ENCODE data around the gene CASTOR1. TPM values are rescaled to one million over a fixed set of nuclear protein-coding genes. Genes with fewer than 3 reads are reported as not detected.

CASTOR1 gene
- total and polyA plus RNA-seq, 11 donors = 3.8 to 16.6 (median 7.1) TPM

DNA sequence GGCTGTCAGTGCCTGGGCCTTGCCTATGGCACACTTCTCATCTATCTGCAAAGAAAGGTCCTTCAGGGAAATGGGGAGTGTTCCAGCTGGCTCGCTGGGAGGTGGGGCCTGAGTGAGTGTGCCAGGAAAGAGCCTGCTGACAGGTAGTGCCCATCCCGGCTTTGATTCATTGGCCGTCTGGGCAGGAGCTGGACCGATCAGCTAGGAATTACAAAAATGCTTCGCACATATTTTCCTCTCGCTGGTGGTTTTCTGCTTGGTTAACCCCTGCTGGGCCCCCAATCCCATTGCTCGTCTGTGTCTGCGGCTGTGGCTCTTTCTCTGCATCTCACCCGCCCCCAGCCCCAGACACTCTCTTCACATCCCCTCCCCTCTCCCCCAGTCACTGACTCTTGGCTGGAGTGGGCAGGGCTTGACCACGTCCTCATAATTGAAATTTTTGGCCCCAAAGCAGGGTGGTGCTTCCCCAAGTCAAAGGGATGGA, 53.6 kb downstream of the CASTOR1 start:
- no peaks in the 10 kb centered on the region for H3K36me3 ChIP-seq
- DNase-seq = no peak
- intact Hi-C loops (cut with DNase I) = loop anchor here in 1 of 10 donors (2.0 kb wide), 1 partner anchor 47 kb away; no protein-coding TSS in a partner anchor
- no peaks in the 10 kb centered on the region for H3K4me1 ChIP-seq
- H3K27me3 ChIP-seq = peaks cover 0 to 35% (median 11%) of the 10 kb centered on the region in 9 donors
- 44 to 60% (median 49%) methylated on average over 10 of the region's 10 CpGs for WGBS, 4 donors
- TF ChIP-seq POLR2A (IDR thresholded peaks at IDR 0.05) = no peak
- TF ChIP-seq, protein P1, sequence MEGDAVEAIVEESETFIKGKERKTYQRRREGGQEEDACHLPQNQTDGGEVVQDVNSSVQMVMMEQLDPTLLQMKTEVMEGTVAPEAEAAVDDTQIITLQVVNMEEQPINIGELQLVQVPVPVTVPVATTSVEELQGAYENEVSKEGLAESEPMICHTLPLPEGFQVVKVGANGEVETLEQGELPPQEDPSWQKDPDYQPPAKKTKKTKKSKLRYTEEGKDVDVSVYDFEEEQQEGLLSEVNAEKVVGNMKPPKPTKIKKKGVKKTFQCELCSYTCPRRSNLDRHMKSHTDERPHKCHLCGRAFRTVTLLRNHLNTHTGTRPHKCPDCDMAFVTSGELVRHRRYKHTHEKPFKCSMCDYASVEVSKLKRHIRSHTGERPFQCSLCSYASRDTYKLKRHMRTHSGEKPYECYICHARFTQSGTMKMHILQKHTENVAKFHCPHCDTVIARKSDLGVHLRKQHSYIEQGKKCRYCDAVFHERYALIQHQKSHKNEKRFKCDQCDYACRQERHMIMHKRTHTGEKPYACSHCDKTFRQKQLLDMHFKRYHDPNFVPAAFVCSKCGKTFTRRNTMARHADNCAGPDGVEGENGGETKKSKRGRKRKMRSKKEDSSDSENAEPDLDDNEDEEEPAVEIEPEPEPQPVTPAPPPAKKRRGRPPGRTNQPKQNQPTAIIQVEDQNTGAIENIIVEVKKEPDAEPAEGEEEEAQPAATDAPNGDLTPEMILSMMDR (IDR thresholded peaks at IDR 0.05) = no peak
- ATAC-seq = peak in 2 of 4 donors; percentile 27 to 37
- no peak overlapping the region for H3K4me3 ChIP-seq
- no peak overlapping the region for H3K27ac ChIP-seq
- no peaks in the 10 kb centered on the region for H3K9me3 ChIP-seq

Other genes with a start within 250 kb of the CASTOR1 start
- gene HORMAD2, start 209.0 kb downstream of the CASTOR1 start, total RNA-seq = not detected
- gene HORMAD2, start 209.0 kb downstream of the CASTOR1 start, polyA plus RNA-seq = not detected
- 10 to 100 TPM in 1 of 9 donors, 1 to 10 TPM in 1, under 1 TPM in 6, not detected in 1; 0.12 to 11.6 (median 0.70) TPM for gene LIF, start 42.7 kb downstream of the CASTOR1 start, total RNA-seq
- under 1 TPM; 0.46 to 0.78 TPM for gene LIF, start 42.7 kb downstream of the CASTOR1 start, polyA plus RNA-seq
- gene OSM, start 22.7 kb downstream of the CASTOR1 start, total RNA-seq = 1 to 10 TPM in 2 of 9 donors, under 1 TPM in 5, not detected in 2; 0.17 to 5.0 (median 0.42) TPM
- under 1 TPM; 0.25 to 0.27 TPM for gene OSM, start 22.7 kb downstream of the CASTOR1 start, polyA plus RNA-seq
- 10 to 100 TPM in 1 of 9 donors, 1 to 10 TPM in 8; 4.3 to 10.1 (median 7.1) TPM for gene TBC1D10A, start 37.4 kb upstream of the CASTOR1 start, total RNA-seq
- 1 to 10 TPM; 4.5 to 9.5 TPM for gene TBC1D10A, start 37.4 kb upstream of the CASTOR1 start, polyA plus RNA-seq
- gene SF3A1, start 67.4 kb upstream of the CASTOR1 start, total RNA-seq = 100 to 1,000 TPM in 4 of 9 donors, 10 to 100 TPM in 5; 57.7 to 142 (median 99.2) TPM
- 10 to 100 TPM; 11.4 to 31.3 TPM for gene SF3A1, start 67.4 kb upstream of the CASTOR1 start, polyA plus RNA-seq
- 1 to 10 TPM in 5 of 9 donors, under 1 TPM in 4; 0.45 to 1.7 (median 1.1) TPM for gene CCDC157, start 67.5 kb upstream of the CASTOR1 start, total RNA-seq
- gene CCDC157, start 67.5 kb upstream of the CASTOR1 start, polyA plus RNA-seq = 1 to 10 TPM in 1 of 2 donors, under 1 TPM in 1; 0.42 to 1.4 TPM
- gene RNF215, start 97.9 kb upstream of the CASTOR1 start, total RNA-seq = 10 to 100 TPM in 1 of 9 donors, 1 to 10 TPM in 8; 3.3 to 12.2 (median 6.7) TPM
- gene RNF215, start 97.9 kb upstream of the CASTOR1 start, polyA plus RNA-seq = 1 to 10 TPM; 4.2 to 7.0 TPM
- 1 to 10 TPM in 5 of 9 donors, under 1 TPM in 4; 0.35 to 3.9 (median 1.6) TPM for gene SEC14L2, start 107.5 kb upstream of the CASTOR1 start, total RNA-seq
- 10 to 100 TPM in 1 of 2 donors, under 1 TPM in 1; 0.30 to 11.2 TPM for gene SEC14L2, start 107.5 kb upstream of the CASTOR1 start, polyA plus RNA-seq
- 10 to 100 TPM in 7 of 9 donors, 1 to 10 TPM in 2; 5.0 to 44.0 (median 15.9) TPM for gene MTFP1, start 136.3 kb upstream of the CASTOR1 start, total RNA-seq
- gene MTFP1, start 136.3 kb upstream of the CASTOR1 start, polyA plus RNA-seq = 100 to 1,000 TPM in 1 of 2 donors, 10 to 100 TPM in 1; 36.2 to 139 TPM
- not detected for gene SEC14L3, start 182.5 kb upstream of the CASTOR1 start, total RNA-seq
- gene SEC14L3, start 182.5 kb upstream of the CASTOR1 start, polyA plus RNA-seq = not detected
- gene SEC14L4, start 216.2 kb upstream of the CASTOR1 start, total RNA-seq = under 1 TPM in 1 of 9 donors, not detected in 8; 0.27 TPM
- gene SEC14L4, start 216.2 kb upstream of the CASTOR1 start, polyA plus RNA-seq = not detected

Data from heart left ventricle (tissue), 16 donors.